ENCODE results near the gene WDR70.
"Not testable (repeated sequence)": the region's sequence is repeated elsewhere in the genome, so short reads cannot be mapped to it uniquely, and the experiment has no call there.

The WDR70 gene

DNA sequence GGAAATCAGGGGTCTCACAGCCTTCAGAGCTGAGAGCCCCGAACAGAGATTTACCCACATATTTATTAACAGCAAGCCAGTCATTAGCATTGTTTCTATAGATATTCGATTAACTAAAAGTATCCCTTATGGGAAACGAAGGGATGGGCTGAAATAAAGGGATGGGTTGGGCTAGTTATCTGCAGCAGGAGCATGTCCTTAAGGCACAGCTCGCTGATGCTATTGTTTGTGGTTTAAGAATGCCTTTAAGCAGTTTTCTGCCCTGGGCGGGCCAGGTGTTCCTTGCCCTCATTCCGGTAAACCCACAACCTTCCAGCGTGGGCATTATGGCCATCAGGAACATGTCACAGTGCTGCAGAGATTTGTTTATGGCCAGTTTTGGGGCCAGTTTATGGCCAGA is 74.1 kb downstream of the WDR70 start:
- not testable (repeated sequence) for DNase-seq (ENCODE audit: low read depth, low spot score)

DNA sequence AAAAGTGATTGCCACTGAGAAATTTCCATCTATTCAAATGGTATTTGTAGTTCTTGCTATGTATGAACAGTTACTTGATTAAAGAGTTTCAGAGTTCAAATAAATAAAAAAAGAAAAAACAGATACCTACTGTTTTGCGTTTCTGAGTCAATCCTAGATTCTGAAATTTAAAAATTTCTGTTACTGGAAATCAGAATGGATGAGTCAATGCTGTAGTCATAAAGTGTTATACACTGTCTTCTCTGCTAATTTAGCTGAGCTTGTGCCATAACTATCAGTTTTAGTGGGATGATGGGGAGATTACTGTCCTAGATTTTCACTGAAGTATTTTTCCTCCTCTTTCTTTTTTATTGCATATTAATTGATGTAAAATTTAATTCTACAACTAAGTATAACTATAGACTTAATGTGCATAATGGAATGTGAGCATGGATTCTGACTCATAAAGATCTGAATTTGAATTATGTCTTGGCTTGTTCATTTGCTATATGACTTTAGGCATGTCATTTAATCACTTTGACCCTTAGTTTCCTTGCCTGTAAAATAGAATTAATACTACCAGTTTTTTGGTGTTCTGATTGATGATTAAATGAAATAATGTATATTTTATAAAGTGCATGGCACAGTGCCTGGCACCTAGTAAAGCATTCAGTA is 75.4 kb downstream of the WDR70 start:
- not testable (repeated sequence) for DNase-seq (ENCODE audit: low read depth, low spot score)

GRCh38 chr5:37463191-37464051 is 84.3 kb downstream of the WDR70 start:
- not testable (repeated sequence) for DNase-seq (ENCODE audit: low read depth, low spot score)

DNA sequence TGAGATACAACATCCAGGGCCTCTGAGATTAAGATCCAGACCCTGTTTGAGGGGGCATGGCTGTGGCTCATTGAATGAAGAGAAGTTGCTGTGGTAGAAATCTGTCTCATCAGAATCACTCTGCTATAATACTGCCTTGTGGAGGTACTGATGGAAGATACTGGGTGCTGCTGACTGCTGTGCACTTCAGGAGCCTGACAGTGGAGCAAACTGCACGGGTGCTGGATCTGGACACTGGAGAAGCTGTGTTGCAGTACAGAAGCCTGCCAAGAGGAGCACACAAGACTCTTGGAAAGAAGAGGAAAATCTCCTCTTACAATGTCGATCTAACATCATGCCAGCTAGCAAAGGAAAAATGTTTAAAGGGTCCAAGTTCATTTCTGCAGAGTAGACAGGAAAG is 85.5 kb downstream of the WDR70 start:
- DNase-seq (ENCODE audit: low read depth, low spot score), result not testable (repeated sequence)

DNA sequence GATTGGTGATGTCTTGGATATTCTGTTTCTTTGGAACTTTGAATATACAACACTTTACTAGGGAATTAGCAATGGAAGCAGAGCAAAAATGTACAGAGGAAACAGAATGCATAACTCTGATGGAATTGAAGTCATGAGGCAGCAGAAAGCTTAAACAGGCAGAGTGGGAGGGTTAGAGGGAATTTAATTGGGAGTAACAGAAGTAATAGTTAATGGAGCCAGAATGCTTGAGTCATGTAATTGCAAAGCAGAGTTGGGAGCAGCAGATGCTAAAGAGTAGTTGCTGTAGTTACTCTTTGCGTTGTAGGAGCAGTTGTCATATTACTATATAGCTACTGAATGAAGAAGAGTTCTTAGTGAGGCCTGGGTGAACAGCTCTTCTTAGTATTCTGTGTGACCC is 90.3 kb downstream of the WDR70 start:
- not testable (repeated sequence) for DNase-seq (ENCODE audit: low read depth, low spot score)

DNA sequence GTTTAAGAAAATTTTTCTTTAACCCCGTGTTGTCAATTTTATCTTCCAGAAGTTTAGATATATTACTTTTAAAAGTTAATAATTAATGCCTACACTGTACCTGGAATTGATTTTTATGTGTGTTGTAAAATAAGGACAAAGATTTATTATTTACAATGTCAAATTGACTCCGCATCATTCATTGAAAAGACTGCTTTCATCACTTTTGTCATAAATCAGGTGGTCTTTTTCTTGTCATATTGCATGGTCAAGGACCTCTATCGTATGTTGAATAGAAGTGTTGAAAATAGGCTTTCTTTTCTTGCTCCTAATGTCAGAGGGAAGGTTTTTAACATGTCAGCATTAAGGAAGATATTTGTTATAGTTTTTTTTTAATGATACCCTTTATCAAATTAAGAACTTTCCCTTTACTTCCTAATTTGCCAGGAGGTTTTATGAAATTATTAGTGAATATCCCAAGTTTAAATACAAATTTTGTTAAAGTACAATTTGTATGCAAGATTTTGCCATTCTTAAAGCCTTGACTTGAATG is 92.6 kb downstream of the WDR70 start:
- DNase-seq (ENCODE audit: low read depth, low spot score), result no peak

DNA sequence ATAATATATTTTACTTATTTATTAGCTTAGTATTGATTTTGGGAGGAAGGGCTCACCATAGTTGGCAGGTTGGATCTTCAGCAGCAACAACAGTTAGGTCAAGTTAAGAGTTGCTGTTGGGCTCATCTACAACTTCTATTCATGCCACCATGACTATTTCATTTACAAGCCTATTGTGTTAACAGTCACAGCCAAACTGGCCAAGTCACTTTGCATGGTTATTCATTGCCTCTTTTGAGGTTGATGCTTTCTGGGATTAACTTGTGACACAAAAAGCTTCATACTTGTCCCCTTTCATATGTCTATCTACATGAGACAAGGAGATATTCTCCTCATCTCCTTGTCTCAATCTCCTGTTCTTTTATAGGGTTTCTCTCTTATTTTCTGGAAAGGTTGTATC is 98.3 kb downstream of the WDR70 start:
- no peak for DNase-seq (ENCODE audit: low read depth, low spot score)

DNA sequence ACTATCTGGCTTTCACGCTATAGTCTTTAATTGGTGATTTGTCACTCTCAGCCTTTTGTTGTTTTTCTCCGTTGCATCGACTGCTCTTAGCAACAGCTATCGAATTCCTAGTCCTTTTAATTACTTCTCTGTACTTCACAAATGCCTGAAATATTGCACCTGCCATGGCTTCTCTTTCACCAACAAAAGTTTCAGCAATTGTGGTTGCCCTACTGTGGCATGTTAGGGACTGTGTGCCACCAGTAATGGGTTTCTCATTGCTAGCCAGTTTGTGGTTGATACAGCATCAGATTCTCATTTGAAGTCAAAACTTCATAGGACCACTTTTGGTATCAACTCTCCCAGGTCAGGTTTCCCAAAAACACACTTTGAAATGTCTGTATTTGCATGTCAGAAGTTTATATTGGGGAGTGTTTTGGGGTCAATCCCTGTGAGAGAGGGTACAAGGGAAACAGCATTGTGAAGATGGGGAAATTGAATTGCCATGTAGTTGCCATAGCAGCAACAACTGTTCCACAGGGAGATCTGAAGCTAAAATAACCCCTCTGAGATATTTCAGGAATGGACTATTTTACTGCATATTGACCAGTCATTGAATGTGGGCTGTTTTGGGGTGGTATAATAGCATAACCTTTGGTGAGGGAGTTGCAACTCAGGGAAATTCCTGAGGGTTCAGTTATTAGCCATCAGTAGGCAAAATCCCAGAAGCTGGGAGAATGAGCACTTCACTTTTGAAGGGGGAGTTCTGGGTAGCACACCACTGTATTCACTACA is 99.2 kb downstream of the WDR70 start:
- no peak for DNase-seq (ENCODE audit: low read depth, low spot score)

GRCh38 chr5:37481395-37481794 is 102.3 kb downstream of the WDR70 start:
- not testable (repeated sequence) for DNase-seq (ENCODE audit: low read depth, low spot score)

DNA sequence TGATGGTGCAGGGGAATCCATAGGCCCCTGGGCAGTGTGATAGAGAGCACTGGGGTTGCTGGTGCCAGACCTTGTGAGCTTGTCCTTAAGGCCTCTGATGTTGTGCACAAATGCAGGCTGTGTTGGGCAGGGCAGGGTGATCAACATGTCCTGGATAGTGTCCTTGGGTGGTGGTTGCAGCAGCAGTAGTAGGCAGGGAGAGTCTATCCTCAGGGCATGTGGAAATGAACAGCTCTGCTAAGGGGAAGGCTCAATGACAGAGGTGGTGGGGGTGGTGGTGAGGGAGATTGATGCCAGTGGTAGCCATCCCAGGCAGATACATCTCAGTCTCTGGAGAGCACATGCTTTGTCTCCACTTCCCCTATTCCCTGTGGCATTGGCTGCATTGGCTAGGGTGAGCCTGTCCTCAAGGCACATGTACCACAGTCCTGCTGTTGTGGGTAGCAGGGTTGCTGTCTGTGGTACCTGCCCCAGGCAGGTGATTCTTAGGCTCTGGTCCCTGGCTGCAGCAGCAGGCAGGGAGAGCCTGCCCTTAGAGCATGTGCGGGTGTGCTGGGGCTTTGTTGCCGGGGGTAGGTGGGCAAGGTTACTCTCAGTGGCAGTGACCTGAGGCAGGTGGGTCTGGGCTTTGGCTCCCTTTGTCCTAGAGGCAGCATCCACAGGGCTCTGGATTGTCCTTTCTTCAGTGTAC is 111.1 kb downstream of the WDR70 start:
- peak; percentile 48 for DNase-seq (ENCODE audit: low read depth, low spot score)

GRCh38 chr5:37490931-37491330 is 111.8 kb downstream of the WDR70 start:
- DNase-seq (ENCODE audit: low read depth, low spot score), result peak; percentile 4

DNA sequence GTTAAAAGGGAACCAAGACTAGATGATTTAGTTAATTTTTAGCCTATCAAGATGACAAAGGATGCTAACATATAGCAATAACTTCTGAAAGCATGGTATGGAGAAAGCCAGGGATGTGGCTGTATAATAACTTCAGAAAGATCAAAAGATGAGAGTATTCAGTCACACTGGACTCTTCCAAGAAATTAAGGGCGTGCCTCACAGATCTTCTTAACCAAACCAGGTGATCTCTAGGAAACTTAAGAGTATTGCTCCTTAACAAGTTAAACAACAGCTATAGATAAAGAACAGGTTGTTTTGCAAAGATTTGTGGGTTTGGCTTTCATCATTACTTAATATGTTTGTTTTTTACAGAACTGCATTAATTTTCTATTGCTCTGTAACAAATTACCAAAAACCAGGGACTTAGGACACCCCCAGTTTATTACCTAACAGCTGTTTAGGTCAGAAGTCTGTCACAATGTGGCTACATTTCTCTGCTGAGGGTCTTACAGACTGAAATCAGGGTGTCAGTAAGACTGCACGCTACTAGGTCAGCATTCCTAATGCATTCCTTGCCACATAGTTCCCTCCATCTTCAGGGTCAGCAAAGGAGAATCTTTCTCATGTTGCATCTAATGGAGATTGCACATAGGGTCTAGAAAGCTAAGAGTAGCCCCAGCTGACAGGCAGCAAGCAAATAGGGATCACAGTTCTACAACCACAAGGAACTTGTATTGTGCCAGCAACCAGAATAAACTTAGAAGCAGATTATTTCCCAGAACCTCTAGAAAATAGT is 113.8 kb downstream of the WDR70 start:
- no peak for DNase-seq (ENCODE audit: low read depth, low spot score)

GRCh38 chr5:37494756-37495155 is 115.6 kb downstream of the WDR70 start:
- DNase-seq (ENCODE audit: low read depth, low spot score), result no peak

DNA sequence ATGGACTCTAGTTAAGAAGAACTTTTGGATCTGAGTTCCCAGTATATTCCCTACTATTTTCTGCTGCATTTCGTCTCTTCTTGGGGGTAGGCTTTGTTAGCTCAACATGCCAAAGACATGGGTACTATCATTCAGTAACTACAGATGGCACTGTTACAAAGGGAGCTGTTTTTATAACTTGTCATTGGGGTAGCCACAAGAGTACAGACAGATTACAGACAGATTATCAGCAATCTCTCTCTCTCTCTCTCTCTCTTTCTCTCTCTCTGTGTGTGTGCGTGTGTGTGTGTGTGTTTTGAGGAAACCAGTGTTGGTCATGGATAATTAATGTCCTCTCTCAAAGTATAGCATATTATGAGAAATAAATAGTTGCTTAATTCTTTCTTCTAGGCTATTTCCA is 116.1 kb downstream of the WDR70 start:
- DNase-seq (ENCODE audit: low read depth, low spot score), result no peak

GRCh38 chr5:37495668-37496347 is 116.7 kb downstream of the WDR70 start:
- no peak for DNase-seq (ENCODE audit: low read depth, low spot score)

DNA sequence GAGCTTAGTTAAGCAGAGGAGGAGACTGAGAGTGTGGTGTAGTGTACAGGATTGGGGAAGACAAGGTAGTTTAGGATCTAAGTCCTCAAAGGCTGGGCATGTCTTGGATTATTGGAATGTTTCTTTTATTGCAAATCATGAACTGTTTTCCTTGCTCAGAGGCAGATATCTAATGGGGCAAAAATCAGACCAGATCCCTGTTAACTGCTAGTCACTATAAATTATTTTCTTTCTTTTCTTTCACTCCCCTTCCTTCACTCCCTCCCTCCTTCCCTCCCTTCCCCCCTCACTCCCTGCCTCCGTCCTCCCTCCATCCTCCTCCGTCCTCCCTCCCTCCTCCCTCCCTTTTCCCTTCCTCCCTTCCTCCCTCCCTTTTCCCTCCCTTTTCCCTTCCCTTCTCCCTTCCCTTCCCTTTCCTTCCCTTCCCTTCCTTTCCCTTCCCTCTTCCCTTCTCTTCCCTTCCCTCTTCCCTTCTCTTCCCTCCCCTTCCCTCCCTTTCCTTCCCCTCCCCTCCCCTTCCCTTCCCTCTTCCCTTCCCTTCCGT is 117.9 kb downstream of the WDR70 start:
- DNase-seq (ENCODE audit: low read depth, low spot score), result no peak

GRCh38 chr5:37501152-37501551 is 122.0 kb downstream of the WDR70 start:
- no peak for DNase-seq (ENCODE audit: low read depth, low spot score)

GRCh38 chr5:37506241-37506640 is 127.1 kb downstream of the WDR70 start:
- no peak for DNase-seq (ENCODE audit: low read depth, low spot score)

DNA sequence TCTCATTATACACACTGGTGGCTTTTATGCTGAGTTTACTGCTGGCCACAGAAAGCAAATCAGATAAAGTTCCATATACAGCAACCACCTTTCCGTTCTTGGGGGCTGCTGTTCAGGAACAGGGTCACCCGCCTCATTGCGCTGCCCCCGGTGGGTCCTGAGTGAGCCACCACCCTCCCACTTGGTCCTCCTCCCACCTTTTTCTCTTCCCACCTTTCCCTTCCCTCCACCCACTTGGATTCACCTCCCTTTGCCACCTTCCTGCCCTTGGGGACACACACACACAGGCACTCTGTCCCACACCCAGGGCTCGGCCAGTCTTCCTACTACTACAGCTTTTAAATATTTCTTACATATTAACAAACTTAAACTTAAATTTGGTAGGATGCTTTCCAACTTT is 127.6 kb downstream of the WDR70 start:
- DNase-seq (ENCODE audit: low read depth, low spot score), result no peak

DNA sequence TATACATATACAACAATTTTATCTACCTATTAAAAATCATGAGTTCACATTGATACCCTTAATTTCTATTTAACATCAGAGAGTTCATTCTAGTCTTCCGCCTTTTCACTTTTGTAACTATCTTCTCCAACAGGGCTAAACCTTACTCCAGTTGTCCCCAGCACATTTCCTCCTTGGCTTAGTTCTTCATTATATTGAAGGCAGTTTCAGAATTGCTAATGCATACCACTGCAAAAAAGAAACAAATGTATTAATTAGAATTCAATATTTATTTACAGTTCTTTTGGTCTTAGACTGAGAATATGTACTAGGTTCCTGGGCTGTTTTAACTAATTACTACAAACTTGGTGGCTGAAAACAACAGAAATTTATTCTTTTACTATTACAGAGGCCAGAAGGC is 132.5 kb downstream of the WDR70 start:
- DNase-seq (ENCODE audit: low read depth, low spot score), result no peak

All from ELF-1 (cell line).